ENCODE measurements around the gene ICAM3.

Gene ICAM3

DNA sequence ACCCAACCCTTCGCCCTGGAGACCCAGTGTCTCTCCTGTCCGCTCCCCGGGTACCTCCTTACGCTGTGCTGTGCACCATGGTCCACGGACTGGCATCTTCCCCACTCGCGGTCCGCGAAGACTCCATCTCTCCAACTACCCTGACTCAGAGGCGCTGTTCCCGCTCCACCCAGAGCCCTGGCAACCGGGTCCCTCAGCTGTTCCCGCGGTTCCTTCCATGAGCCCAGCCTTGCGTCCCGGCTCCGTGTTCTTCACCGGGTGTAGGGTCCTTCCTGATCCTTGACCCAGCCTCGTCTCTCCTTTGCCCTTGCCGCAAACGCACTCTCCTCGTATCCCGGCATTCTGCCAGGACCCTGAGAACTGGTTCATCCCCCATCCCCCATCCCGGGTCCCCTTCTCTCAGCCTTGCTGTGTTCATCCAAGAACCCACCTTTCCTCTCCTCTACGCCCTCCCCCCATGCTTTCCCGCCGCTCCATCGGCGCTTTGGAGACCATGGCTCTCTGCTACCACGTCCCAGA is 49.0 kb downstream of the ICAM3 start:
- no peak for DNase-seq

DNA sequence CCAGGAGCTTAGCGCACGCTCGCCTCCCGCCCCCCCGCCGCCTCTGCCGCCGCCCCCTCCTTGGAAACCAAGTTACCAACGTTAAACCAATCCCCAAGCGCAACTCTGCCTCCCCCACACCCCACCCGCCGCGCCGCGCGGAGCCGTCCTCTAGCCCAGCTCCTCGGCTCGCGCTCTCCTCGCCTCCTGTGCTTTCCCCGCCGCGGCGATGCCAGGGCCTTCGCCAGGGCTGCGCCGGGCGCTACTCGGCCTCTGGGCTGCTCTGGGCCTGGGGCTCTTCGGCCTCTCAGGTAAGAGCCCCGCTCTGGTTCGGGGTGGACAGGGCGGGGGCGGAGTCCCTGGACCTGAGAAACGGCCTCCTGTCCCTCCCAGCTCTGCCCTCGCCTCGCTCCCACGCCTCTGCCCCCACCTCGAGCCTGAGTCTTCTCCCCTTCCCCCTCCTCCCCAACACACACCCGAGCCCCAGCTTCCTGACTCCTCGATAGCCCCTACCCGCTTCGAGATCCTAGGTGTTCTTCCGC is 49.5 kb downstream of the ICAM3 start, which contains the start of gene ICAM5:
Gene ICAM5, plus strand, starts transcription at position 117 of the 521 bp plus-strand sequence. Its CDS starts 92 bp downstream, at position 209.
- no peak for DNase-seq

DNA sequence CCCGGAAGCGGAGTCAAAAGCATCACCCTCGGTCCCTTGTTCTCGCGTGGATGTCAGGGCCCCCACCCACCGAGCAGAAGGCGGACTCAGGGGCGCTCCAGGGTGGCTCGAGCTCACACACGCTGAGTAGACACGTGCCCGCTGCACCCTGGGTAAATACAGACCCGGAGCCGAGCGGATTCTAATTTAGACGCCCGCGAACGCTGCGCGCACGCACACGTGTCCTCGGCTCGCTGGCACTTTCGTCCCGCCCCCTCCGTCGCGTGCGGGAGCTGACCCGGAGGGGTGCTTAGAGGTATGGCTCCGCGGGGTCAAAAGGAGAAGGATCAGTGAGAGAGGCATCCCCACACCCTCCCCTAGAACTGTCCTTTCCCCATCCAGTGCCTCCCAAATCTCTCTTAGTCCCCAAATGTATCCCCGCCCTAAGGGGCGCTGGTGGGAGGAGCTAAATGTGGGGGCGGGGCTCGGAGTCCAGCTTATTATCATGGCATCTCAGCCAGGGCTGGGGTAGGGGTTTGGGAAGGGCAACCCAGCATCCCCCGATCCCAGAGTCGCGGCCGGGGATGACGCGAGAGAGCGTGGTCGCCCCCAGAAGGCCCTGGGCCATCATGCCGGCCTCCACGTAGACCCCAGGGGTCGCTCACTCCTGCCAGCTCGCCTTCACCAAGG is 50.1 kb downstream of the ICAM3 start:
- DNase-seq = no peak

DNA sequence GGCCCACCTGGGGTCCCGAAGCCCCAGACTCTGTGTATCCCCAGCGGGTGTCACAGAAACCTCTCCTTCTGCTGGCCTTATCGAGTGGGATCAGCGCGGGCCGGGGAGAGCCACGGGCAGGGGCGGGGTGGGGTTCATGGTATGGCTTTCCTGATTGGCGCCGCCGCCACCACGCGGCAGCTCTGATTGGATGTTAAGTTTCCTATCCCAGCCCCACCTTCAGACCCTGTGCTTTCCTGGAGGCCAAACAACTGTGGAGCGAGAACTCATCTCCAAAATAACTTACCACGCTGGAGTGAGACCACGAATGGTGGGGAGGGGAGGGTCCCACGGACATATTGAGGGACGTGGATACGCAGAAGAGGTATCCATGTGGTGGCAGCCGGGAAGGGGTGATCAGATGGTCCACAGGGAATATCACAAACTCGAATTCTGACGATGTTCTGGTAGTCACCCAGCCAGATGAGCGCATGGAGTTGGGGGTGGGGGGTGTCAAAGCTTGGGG is 50.7 kb downstream of the ICAM3 start:
- DNase-seq = no peak

DNA sequence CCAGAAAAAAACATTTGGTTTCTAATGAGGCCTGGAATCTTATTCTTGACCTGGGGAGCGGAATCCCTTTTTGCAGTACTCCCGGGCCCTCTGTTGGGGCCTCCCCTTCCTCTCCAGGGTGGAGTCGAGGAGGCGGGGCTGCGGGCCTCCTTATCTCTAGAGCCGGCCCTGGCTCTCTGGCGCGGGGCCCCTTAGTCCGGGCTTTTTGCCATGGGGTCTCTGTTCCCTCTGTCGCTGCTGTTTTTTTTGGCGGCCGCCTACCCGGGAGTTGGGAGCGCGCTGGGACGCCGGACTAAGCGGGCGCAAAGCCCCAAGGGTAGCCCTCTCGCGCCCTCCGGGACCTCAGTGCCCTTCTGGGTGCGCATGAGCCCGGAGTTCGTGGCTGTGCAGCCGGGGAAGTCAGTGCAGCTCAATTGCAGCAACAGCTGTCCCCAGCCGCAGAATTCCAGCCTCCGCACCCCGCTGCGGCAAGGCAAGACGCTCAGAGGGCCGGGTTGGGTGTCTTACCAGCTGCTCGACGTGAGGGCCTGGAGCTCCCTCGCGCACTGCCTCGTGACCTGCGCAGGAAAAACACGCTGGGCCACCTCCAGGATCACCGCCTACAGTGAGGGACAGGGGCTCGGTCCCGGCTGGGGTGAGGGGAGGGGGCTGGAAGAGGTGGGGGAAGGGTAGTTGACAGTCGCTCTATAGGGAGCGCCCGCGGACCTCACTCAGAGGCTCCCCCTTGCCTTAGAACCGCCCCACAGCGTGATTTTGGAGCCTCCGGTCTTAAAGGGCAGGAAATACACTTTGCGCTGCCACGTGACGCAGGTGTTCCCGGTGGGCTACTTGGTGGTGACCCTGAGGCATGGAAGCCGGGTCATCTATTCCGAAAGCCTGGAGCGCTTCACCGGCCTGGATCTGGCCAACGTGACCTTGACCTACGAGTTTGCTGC is 52.4 kb downstream of the ICAM3 start, which contains the start of gene ICAM4:
Gene ICAM4, plus strand, starts transcription at position 153 of the 935 bp plus-strand sequence. Its CDS starts 58 bp downstream, at position 211.
- DNase-seq = no peak

DNA sequence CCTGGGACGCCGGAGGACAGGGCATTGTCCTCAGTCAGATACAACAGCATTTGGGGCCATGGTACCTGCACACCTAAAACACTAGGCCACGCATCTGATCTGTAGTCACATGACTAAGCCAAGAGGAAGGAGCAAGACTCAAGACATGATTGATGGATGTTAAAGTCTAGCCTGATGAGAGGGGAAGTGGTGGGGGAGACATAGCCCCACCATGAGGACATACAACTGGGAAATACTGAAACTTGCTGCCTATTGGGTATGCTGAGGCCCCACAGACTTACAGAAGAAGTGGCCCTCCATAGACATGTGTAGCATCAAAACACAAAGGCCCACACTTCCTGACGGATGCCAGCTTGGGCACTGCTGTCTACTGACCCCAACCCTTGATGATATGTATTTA is 54.0 kb downstream of the ICAM3 start:
- DNase-seq = no peak

DNA sequence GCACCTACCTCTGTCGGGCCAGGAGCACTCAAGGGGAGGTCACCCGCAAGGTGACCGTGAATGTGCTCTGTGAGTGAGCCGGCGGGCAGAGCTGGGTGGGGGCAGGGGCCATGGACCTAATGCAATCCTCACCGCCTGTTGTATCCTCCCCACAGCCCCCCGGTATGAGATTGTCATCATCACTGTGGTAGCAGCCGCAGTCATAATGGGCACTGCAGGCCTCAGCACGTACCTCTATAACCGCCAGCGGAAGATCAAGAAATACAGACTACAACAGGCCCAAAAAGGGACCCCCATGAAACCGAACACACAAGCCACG is 54.5 kb downstream of the ICAM3 start:
- DNase-seq = no peak

DNA sequence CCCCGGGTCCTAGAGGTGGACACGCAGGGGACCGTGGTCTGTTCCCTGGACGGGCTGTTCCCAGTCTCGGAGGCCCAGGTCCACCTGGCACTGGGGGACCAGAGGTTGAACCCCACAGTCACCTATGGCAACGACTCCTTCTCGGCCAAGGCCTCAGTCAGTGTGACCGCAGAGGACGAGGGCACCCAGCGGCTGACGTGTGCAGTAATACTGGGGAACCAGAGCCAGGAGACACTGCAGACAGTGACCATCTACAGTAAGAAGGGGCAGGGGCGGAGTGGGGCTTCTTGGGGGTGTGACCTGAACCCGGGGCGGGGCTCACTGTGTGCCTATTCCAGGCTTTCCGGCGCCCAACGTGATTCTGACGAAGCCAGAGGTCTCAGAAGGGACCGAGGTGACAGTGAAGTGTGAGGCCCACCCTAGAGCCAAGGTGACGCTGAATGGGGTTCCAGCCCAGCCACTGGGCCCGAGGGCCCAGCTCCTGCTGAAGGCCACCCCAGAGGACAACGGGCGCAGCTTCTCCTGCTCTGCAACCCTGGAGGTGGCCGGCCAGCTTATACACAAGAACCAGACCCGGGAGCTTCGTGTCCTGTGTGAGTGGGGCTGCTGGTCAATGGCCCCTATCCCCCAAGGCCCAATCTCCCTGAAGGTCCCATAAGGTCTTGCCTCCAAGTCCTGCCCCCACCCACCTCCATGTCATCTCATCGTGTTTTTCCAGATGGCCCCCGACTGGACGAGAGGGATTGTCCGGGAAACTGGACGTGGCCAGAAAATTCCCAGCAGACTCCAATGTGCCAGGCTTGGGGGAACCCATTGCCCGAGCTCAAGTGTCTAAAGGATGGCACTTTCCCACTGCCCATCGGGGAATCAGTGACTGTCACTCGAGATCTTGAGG is 55.1 kb downstream of the ICAM3 start:
- DNase-seq = no peak

All from amniotic stem cell (primary cell).